K562 (cell line): ENCODE results near the gene NKX2-2.

Experiments
- ELF4 ChIP-seq: fragments of 450-650 bp; formaldehyde crosslinking; IDR thresholded peaks from 2 replicates; pipeline ENCODE4 v1.4.0; 2022; ENCODE audit warnings: missing genetic modification characterization
- TF ChIP-seq, protein P1 (sequence below), 3 experiments: IDR thresholded peaks in 2 of 3; conservative IDR thresholded peaks in 1 of 3; 2 replicates each; pipeline ENCODE4 v1.5.1; 2011 to 2012; ENCODE audit warnings: low read length in 3 of 3, mild to moderate bottlenecking in 3 of 3, control low read depth in 2 of 3, improper control_type of control experiment in 1 of 3, inconsistent platforms in 1 of 3, low read depth in 1 of 3, mixed read lengths in 1 of 3, moderate library complexity in 1 of 3; ENCODE audit not compliant: insufficient read depth in 2 of 3

DNA sequence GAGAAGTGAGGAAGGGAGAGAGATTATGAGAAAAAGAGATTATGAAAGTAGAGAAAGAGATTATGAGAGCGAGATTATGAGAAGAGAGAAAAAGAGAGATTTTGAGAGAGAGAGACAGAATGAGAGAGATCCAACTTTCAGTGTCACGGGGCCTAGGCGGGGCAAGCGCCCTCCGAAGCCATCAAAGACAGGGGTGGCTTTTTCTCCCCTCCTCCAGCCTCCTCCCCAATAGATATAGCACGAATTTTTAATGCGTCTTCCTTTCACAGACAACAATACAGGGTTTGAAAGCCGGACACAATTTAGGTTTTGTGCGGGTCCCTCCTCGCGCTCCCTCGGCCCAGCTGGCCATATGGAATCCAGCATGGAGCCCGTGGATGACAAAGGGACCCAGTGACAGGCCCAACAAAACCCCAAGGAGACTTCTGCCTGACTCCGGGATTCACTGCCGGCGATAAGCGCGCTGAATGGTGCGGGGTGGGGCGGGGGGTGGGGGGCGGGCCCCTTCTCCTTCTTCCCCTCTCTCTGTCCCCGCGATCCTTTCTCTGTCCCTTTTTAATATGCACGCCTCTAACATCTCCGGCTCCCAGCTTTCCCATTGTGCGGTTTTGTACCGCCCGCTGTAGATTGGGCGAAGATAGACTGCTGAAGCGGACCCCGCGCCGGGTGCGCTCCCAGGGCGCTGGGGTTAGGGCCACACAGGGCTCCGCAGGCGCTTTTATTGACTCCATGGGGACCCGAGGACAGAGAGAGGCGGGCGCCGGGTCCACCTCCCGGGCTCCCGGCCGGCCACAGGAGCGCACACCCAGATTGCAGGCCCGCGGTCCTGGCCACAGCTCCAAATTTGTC, 5.4 kb downstream of the NKX2-2 start:
- TF ChIP-seq ELF4 (CRISPR knock-in tag): no peak
- TF ChIP-seq, protein P1, sequence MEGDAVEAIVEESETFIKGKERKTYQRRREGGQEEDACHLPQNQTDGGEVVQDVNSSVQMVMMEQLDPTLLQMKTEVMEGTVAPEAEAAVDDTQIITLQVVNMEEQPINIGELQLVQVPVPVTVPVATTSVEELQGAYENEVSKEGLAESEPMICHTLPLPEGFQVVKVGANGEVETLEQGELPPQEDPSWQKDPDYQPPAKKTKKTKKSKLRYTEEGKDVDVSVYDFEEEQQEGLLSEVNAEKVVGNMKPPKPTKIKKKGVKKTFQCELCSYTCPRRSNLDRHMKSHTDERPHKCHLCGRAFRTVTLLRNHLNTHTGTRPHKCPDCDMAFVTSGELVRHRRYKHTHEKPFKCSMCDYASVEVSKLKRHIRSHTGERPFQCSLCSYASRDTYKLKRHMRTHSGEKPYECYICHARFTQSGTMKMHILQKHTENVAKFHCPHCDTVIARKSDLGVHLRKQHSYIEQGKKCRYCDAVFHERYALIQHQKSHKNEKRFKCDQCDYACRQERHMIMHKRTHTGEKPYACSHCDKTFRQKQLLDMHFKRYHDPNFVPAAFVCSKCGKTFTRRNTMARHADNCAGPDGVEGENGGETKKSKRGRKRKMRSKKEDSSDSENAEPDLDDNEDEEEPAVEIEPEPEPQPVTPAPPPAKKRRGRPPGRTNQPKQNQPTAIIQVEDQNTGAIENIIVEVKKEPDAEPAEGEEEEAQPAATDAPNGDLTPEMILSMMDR (IDR thresholded peaks at IDR 0.05 in 2 of 3, conservative IDR thresholded peaks at IDR 0.05 in 1 of 3; ENCODE audit: insufficient read depth in 2 of 3, low read depth in 1 of 3, low read length in 3 of 3): no peak
